HG03469 (cell line): ENCODE measurements around the gene FYN.

Experiments used
- ATAC-seq: cut with Tn5 transposase; IDR thresholded peaks from one replicate; pipeline ENCODE4 v1.9.1; 2021; ENCODE audit warnings: mild to moderate bottlenecking, moderate library complexity, moderate number of reproducible peaks; ENCODE audit not compliant: unreplicated experiment

Gene FYN

DNA sequence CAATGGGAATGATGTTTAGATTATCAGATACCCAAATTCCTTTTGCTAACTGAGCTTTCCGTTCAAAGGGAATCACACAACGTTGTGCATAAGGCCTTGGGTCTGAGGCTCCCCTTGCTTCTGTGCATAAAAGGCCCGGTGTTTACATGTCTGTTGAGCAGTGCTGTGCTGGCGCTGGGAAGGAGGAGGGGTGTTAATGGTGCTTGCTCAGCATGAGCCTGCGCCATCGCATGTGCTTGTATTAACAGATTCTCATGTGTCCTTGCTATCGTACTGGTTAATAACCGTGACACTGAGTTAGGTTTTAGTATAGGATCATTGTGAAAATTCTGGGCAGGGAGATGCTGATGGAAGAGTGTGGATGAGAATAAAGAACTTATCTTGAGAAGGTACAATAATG is 205.3 kb downstream of the FYN start:
- ATAC-seq = no peak

DNA sequence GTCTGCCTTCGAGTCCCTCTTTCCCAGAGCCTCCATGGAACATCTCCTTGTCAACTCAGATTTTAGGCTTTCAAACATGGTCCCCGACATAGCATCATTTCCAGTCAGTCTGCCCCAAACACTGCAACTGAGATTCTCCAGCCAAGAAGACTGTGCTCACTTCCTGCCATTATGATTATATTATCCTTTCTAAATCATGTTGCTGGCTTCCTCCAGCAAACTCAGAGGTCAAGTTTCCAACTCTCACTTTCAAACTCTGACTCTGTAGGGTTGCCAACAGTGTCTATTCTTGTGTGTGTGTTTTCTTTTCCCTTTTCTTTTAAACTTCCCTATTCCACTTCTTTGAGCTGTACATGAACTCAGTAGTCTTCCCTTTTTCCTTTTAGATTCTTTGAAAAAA is 206.4 kb downstream of the FYN start:
- ATAC-seq = no peak

DNA sequence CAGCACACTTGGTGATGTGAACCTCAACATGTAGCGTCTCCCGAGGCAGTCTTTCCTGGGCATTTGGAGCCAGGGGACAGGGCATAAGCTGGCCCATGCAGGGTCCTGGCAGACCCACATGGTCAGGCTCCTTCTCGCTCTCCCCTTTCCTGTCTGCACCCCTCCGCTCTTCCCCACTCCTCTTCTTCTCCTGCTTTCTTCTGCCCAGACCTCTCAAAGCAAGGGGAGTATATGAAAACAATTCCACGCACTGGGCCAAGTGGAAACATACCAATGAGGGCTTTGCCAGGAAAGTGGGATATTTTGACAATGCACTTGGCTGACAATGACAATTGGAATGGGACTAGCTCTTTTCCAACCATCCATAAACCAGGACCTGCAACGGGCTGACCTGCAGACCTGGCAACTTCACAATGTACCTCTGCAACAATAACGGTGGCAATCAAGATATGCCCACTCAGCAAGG is 208.7 kb downstream of the FYN start:
- ATAC-seq = no peak

DNA sequence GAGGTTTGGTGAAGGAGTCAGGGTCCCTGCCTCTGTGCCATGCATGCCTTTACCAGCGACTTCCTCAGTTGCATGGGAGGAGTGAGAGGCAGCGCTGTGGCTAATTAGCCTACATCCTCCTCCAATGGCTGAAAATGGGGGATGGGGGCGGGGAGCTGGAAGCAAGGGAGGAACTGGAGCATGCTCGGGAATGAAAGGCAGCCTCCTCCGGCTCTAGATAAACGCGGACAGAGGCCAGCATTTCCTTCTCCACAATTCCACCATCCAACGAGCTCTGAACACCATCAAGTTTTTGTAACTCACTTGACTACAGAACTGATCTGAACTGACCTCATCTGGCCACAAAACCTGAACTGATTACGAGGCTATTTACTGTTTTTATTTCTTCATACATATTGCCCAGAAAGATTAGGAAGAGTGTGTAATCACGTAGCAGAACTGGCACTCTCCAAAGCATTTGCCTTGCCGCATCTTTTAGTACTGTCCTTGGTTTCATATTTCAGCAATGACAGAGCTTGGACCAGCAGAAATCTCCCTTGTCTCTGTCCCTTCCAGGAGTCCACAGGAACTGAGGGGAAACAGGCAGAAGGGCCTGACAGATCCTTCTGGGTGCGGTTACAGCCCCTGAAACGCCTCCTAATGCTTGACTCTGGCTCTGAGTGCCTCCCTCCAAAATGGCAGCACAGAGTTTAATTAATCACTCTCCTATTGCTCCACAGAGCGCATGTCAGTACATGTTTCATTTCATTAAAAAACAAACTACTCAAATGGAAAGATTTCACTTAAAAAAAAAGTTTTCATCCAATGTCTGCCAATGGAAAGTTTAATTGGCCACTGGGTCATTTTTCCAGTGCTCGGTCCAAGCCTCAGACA is 209.3 kb downstream of the FYN start:
- ATAC-seq = no peak

DNA sequence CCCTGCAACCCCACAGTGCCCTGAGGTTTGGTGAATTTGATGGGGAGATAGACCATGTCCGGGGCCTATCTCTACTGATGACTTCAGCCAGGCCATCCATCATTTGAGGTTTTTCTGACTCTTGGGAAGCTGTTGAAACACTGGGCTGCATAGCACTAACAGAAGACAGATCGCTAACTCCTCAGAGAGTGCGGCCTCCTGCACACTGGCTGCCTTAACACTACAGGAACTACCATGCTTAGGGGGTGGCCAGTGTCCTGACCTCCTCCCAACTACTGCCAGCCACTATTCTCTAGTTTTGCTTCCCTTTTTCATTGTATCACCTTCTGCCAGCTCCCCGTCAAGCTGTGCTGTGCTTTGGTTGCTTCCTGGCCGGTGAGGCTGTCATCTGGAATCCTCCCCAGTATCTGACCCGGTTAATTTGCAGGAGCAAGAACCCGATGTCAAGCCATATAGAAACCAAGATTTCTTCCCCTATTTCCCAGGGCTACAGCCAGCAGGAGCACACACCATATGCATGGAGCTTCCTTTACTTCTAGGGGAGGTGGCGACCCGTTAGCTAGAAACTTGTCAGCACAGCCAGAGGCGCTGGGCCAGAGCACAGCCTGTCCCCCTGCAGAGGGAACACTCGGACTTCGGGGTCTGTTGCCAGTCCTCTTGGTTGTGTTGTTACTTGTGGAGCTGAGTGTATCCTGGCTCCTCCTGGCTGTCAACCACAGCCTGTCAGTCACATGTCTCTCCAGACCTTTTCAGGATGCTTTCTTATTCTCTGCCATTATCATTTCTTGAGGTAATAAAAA is 210.3 kb downstream of the FYN start:
- ATAC-seq = no peak

DNA sequence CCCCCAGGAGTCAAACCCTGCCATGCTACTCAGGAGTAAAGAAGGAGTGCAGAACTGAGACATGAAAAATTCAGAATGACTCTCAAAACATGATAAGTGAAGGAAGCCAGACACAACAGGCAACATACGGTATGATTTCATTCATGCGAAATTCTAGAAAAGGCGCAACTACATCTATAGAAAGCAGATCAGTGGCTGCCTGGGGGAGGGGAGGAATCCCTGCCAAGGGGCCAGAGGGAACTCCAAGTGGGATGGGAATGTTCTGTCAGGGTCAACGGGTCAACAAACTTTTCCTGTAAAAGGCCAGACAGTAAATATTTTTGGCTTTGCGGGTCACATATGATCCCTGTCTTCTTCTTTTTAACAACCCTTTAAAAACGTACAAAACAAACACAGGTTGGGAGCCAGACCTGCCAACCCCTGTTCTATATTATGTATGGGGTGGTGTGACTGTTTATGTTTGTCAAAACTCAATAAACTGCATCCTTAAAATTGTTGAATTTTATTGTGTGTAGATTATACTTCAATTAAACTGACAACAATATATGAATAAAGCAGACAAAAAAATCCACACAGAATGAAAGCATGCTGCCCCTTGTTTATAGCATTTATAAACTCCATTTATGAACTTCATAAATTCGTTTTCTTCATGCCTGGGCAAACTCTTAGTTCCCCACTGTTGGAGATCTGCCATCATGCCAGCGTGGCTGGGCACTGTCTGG is 211.0 kb downstream of the FYN start:
- ATAC-seq = no peak

DNA sequence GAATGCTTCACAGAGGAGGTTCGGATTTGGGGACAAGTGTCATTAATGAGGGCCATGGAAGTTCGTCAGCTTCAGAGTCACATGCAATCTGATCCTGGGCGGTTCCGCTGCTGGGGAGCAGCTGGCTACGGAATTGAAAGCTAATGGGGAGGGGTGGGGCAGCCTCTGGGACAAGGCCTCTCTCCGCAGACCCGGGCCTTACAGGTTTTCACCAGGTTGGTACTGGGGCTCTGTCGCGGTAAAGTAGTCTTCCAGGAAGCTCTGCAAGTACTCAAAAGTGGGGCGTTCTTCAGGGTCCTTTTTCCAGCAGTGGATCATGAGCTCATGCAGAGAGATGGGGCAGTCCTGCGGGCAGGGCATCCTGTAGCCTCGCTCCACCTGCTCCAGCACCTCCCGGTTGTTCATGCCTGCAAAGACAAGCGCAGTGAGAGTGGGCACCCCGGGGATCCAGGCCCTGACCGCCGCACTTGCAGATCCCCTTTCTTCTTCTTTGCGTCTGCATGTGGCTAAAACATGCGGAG is 211.7 kb downstream of the FYN start:
- ATAC-seq = no peak

DNA sequence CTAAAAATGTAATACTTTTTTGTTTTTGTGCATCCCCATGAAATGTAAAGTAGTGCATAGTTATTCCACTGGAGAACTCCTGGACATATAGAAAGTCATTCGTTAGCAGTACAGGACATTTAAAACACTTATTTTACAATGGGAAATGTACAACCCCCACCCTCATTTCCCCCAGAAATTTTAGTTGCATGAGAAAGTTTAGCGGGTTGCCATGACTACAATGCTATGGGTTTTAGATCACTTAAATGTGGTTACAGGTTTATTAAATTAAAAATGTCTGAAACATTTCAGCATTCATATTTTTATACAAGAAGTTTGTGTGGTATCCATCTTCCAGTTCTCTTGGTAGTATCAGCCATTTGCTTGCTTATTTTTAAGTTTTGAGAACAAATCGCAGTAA is 212.7 kb downstream of the FYN start:
- no peak for ATAC-seq

DNA sequence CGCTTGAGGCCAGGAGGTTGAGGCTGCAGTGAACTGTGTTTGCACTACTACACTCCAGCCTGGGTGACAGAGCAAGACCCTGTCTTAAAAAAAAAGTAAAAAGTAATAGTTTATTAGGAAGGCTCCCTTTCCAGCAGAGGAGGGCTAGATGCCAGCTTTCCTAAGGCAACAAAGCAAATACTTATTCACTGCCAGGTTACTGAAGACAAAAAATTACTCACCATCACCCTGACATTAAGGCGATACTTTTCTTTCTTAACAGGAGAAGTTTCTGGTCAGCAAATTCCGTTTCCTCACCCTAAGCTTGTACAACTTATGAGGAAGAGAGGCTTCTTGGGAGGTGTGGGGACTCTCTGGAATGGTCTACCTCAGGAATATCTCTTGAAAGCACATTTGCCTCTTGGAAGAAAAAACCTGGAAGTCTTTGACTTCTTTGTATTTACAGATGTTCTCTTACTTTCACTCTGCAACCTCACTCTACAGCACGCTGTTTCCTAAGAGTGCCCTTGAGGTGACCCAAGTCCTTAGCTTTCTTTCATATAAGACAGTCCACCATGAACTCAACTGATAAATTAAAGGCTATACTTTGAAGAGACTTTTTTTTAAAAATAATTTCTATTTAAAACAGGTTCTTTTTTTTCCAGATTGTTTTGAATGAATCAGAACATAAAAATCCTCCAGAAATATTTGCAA is 214.6 kb downstream of the FYN start:
- ATAC-seq = no peak

DNA sequence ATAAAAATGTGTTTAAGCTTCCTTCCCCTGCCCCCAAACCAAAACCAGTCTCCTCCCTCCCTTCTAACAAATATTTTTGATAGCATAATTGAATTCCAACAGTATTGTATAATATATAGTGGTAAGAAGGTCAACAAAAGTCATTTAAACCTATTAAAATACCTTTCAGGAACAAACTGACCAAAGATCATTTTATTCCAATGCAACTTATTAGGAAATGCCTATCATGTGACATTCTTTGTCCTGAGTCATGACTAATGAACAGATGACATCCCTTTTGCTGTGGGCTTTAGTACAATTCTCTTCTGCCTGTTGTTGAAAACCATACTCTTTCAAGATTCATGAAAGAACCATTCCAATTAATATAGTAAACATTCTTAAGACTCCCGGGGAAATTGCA is 216.1 kb downstream of the FYN start:
- ATAC-seq = no peak

DNA sequence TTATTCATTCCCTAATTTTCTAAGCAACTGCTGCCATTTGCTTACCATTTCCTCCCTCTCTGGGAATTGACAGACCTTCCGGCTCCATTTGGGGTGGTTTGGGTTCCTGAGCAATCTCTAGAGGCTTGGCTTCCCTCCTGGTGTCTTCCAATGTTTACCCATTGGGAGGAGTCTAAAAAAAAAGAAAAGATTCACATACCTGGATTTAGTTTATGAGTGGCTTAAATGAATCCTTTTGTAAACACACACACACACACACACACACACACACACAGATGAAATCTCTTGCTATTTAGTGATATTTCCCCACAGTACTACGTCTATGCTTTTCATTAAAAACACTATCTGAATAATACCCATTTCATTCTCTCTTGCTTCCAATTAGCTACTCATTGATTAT is 219.3 kb downstream of the FYN start:
- ATAC-seq = no peak

DNA sequence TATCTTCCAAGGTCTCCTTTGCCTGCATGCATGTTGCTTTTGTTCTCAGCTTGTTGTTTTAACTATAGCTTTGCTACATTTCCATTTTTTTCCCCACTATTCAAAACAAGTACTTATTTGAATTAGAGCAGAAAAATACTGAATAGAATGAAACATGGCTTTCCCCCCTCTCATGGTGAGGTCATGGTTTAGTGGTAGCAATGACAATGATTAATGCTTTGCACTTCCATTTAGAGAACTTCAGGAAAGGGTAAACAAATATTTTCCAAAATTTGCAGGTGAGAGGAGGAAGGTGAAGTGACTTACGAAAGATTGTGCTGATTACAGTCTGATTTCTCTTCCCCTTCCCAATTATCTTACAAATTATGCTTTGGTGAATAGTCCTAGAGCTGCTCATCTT is 219.8 kb downstream of the FYN start:
- ATAC-seq = no peak

DNA sequence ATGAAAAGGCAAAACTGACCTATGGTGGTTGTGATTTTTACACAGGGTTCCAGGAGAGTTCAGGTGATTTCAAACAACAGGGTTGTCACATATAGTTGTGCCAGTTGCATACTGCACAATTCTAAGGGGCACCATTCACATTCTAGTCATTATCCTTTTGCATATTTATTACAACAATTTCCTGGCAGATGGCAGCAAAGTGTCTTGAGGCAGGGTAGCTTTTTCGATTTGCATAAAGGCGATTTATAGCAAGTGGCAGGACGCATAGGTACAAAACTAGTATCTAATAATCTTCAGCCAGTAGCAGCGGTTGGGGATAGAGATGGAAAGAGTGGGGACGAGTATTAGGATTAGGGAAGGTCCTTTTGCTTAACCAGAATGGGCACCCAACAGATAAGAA is 221.1 kb downstream of the FYN start:
- no peak for ATAC-seq

DNA sequence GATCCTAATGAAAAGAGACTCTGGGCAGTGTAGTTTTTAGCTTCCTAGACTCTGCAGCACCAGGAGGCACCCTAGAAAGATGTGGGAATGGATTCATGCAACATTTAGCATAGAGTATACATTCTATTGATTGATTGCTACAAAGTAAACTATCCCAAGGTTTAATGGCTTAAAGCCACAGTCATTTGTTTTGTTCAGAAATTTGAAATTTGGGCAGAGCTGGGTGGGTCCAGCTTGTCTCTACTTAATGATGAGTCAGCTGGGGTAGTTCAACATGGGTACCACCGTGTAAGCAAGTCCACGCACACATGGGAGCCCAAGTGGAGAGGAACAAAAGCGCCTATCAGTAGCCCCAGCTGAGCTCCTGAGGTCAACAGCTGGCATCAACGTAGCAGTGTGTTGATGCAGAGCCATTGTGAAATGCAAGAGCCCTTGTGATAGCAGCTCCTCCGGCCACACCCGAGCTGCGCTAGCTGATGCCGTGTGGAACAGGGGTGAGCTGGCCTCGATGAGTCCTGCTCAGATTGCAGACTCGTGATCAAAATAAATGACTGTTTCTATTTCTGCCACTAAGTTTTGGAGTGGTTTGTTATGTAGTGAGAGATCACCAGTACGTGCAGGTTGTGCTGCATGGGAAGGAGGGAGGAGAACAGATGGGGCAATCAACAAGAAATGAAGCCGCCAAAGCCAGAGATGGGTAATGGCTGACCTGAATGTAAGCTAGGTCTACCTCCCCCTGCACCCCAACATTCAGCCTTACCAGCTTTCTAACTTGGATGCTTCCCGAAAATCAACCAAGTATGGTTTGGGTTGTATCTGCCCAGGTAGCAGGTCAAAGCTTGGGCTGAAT is 221.8 kb downstream of the FYN start:
- no peak for ATAC-seq

DNA sequence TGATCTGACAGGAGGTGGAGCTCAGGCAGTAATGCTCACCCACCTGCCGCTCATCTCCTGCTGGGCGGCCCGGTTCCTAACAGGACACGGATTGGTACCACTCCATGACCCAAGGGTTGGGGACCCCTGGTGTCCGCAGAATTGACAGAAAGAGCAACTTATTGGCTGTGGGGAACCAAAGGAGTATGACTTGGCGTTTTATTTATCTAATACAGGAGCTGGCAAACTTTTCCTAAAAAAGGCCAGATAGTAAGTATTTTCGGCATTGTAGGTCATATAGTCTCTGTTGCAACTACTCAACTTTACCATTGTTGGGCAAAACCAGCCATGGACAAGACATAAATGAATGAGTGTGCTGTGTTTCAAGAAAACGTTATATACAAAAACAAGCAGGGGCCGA is 223.2 kb downstream of the FYN start:
- ATAC-seq = no peak

DNA sequence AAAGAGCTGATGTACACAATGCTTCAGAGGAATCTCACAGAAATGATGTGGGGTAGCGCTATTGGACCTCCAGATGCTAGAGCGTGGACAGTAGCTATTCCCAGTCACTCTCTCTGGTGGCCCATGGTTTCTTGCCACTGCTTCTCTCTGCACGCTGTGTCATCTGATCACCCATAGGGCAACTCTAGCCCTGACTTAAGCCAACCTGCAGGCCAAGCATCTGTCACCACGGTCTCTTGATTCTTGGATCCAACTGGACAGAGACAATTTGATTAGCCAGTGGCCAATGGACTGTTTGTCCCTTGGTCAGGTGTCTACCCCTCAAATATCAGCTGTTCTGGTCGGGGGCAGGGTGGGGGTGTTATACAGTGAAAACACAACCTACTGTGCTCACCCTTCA is 225.2 kb downstream of the FYN start:
- ATAC-seq = no peak

DNA sequence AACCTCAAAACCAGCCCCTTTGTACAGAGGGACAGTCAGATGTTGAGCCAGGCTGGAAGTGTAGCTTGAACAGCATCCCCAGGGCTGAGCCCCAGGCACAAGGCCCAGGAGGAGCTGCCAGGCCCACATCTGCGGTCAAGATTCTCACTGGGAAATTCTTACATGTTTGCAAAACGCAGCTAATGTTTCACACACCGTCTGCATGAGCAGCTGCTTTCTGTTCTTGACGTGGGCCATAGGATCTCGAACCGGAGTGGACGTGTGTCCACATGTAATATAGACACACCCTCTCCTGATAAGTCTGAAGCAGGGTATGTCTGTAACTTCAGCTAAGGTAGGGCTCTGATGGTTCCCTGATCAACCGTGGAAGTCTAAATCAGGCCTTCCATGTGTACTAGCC is 226.3 kb downstream of the FYN start:
- ATAC-seq = no peak

DNA sequence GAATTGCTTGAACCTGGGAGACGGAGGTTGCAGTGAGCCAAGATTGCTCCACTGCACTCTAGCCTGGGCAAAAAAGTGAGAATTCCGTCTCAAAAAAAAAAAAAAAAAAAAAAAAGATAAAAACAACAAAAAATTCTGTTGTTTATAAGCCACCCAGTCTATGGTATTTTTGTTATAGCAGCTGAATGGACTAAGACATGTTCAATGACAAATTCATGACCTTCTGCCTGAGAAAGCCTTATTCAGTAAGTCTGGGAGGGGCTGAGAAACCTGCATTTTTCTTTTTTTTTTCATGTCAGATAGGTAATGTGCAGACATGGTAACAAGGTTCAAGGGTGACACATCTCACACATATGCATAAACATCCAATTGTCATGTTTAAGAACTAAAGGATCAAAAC is 227.2 kb downstream of the FYN start:
- no peak for ATAC-seq

DNA sequence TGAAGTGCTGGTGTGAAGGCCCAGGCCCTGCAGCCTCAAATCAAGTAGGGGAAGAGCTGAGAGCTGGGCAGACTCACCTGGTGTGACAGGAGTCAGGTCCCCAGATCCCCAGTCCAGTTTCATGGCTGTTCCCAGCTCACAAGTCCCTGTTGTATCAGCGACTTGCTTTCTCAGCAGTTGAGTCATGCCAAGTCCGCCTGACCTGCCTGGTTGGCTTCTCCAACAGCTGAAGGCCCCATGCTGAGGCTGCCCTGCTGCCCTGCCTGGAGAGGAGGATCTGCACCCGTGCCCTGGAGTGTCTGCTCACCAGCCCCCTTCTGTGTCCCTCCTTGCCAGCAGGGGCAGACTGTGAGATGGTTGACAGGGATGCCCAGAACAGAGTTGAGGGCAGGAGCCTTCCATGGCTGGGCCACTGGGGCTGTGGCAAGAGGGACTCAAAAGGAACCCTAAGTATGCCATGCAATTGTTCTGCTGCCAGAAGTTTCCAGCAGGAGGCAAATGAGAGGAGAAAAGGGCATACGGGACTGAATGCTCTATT is 228.3 kb downstream of the FYN start:
- ATAC-seq = no peak
